IMR-90 (cell line): ENCODE results near the gene ACER1. TPM values are rescaled to one million over a fixed set of nuclear protein-coding genes. Genes with fewer than 3 reads are reported as not detected.

Experiments used
- ATAC-seq: fragments of 200-7000 bp; cut with Tn5 transposase; 2 replicates; pipeline ENCODE4 v1.9.1; 2020; ENCODE audit warnings: low read depth, mild to moderate bottlenecking, moderate library complexity
- BruUV-seq: library from RNA; stranded (reverse); fragments of 400-500 nt; replicated peaks from 2 replicates; lab custom pipeline; 2021; lab: Mats Ljungman, UMichigan
- CTCF ChIA-PET: fragments of 300-600 bp; formaldehyde crosslinking; extraction: SDS; loops from one replicate; lab custom pipeline; 2021; ENCODE audit warnings: antibody characterized with exemption; lab: Yijun Ruan, JAX
- POLR2A ChIA-PET: fragments of 300-600 bp; sonication (Branson Sonifier 250); formaldehyde crosslinking; loops from one replicate; lab custom pipeline; 2022; ENCODE audit warnings: antibody characterized with exemption; ENCODE audit not compliant: unreplicated experiment; lab: Charles Lee
- DNase-seq: peaks from one replicate; pipeline ENCODE4 v3.0.0; 2013
- H2AFZ ChIP-seq: replicated peaks from 2 replicates; pipeline ENCODE3; 2013; ENCODE audit warnings: low read length, mild to moderate bottlenecking; ENCODE audit not compliant: poor library complexity
- H2AK5ac ChIP-seq: 2 replicates; pipeline ENCODE4 v1.6.1; 2013; ENCODE audit warnings: low read depth, low read length, inconsistent platforms
- H2AK9ac ChIP-seq: replicated peaks from 2 replicates; pipeline ENCODE3; 2013; ENCODE audit warnings: mild to moderate bottlenecking, low read depth, low read length, moderate library complexity; ENCODE audit not compliant: poor library complexity
- H2BK120ac ChIP-seq: 2 replicates; pipeline ENCODE4 v1.6.1; 2013; ENCODE audit warnings: low read depth, low read length, inconsistent platforms
- H2BK15ac ChIP-seq: 3 replicates; pipeline ENCODE4 v1.6.1; 2013; ENCODE audit warnings: low read depth, low read length, inconsistent platforms
- H2BK20ac ChIP-seq: 2 replicates; pipeline ENCODE4 v1.6.1; 2013; ENCODE audit warnings: low read depth, mild to moderate bottlenecking, inconsistent platforms, low read length, moderate library complexity
- H2BK5ac ChIP-seq: 2 replicates; pipeline ENCODE4 v1.6.1; 2013; ENCODE audit warnings: mild to moderate bottlenecking, low read depth, low read length, inconsistent platforms; ENCODE audit not compliant: poor library complexity, severe bottlenecking
- H3K14ac ChIP-seq: replicated peaks from 2 replicates; pipeline ENCODE4 v1.6.1; 2013; ENCODE audit warnings: low read depth, low read length, inconsistent platforms
- H3K18ac ChIP-seq: 2 replicates; pipeline ENCODE4 v1.6.1; 2013; ENCODE audit warnings: low read depth, low read length, control low read depth
- H3K23ac ChIP-seq: 2 replicates; pipeline ENCODE4 v1.6.1; 2013; ENCODE audit warnings: low read depth, low read length, inconsistent platforms
- H3K27ac ChIP-seq: 2 replicates; pipeline ENCODE4 v1.5.1; 2013; ENCODE audit warnings: mild to moderate bottlenecking, control low read depth, low read length; ENCODE audit not compliant: insufficient read depth
- H3K27me3 ChIP-seq: 2 replicates; pipeline ENCODE4 v1.6.1; 2013; ENCODE audit warnings: low read length; ENCODE audit not compliant: control insufficient read depth, insufficient read depth
- H3K36me3 ChIP-seq: 2 replicates; pipeline ENCODE4 v1.6.1; 2013; ENCODE audit warnings: low read length, mixed read lengths; ENCODE audit not compliant: control insufficient read depth, insufficient read depth
- H3K4ac ChIP-seq: 2 replicates; pipeline ENCODE4 v1.6.1; 2013; ENCODE audit warnings: low read depth, low read length, inconsistent platforms
- H3K4me1 ChIP-seq: 2 replicates; pipeline ENCODE4 v1.6.1; 2013; ENCODE audit warnings: low read length, mixed read lengths; ENCODE audit not compliant: control insufficient read depth, insufficient read depth
- H3K4me2 ChIP-seq: 2 replicates; pipeline ENCODE4 v1.6.1; 2013; ENCODE audit warnings: low read depth, mild to moderate bottlenecking, control low read depth, low read length, moderate library complexity
- H3K4me3 ChIP-seq: 2 replicates; pipeline ENCODE4 v1.5.1; 2013; ENCODE audit warnings: low read depth, mild to moderate bottlenecking, control low read depth, low read length, moderate library complexity; ENCODE audit not compliant: insufficient read depth
- H3K56ac ChIP-seq: 2 replicates; pipeline ENCODE4 v1.6.1; 2013; ENCODE audit warnings: low read length, inconsistent platforms; ENCODE audit not compliant: insufficient read depth; ENCODE audit errors: extremely low read depth
- H3K79me1 ChIP-seq, 2 experiments: 2 replicates each; pipeline ENCODE4 v1.6.1; 2013; ENCODE audit warnings: low read length in 2 of 2, inconsistent platforms in 1 of 2, low read depth in 1 of 2
- H3K9ac ChIP-seq: 2 replicates; pipeline ENCODE4 v1.6.1; 2013; ENCODE audit warnings: low read depth, low read length, control low read depth
- H3K9me1 ChIP-seq: 2 replicates; pipeline ENCODE4 v1.6.1; 2013; ENCODE audit warnings: low read length, inconsistent platforms; ENCODE audit not compliant: insufficient read depth
- H3K9me3 ChIP-seq: 2 replicates; pipeline ENCODE4 v1.6.1; 2013; ENCODE audit warnings: low read length; ENCODE audit not compliant: control insufficient read depth, insufficient read depth
- H4K20me1 ChIP-seq: 2 replicates; pipeline ENCODE4 v1.6.1; 2013; ENCODE audit warnings: low read length, inconsistent platforms; ENCODE audit not compliant: insufficient read depth
- H4K5ac ChIP-seq: 2 replicates; pipeline ENCODE4 v1.6.1; 2013; ENCODE audit warnings: mild to moderate bottlenecking, low read depth, low read length, control low read depth
- H4K8ac ChIP-seq, 2 experiments: 2 replicates each; pipeline ENCODE4 v1.6.1; 2013; ENCODE audit warnings: low read depth in 2 of 2, low read length in 2 of 2, control low read depth in 1 of 2, inconsistent platforms in 1 of 2
- H4K91ac ChIP-seq: 2 replicates; pipeline ENCODE4 v1.6.1; 2013; ENCODE audit warnings: low read depth, low read length, inconsistent platforms; ENCODE audit not compliant: insufficient read depth
- BHLHE40 ChIP-seq: fragments of 150-350 bp; IDR thresholded peaks from 2 replicates; pipeline ENCODE4 v1.6.1; 2016; ENCODE audit warnings: mild to moderate bottlenecking, low read depth, low read length
- CHD1 ChIP-seq: IDR thresholded peaks from 2 replicates; pipeline ENCODE4 v1.6.1; 2012; ENCODE audit warnings: low read depth, low read length, improper control_type of control experiment
- MXI1 ChIP-seq: IDR thresholded peaks from 2 replicates; pipeline ENCODE4 v1.6.1; 2012; ENCODE audit warnings: low read depth, mild to moderate bottlenecking, low read length, moderate library complexity, borderline replicate concordance
- NFE2L2 ChIP-seq: fragments of 150-350 bp; IDR thresholded peaks from 2 replicates; pipeline ENCODE4 v1.6.1; 2016; ENCODE audit warnings: low read depth, mild to moderate bottlenecking, low read length
- POLR2A ChIP-seq: IDR thresholded peaks from 2 replicates; pipeline ENCODE4 v1.6.1; 2012; ENCODE audit warnings: mild to moderate bottlenecking, low read depth, low read length
- RCOR1 ChIP-seq: IDR thresholded peaks from 2 replicates; pipeline ENCODE4 v1.6.1; 2012; ENCODE audit warnings: mild to moderate bottlenecking, low read length, improper control_type of control experiment; ENCODE audit not compliant: insufficient replicate concordance
- WGBS, 2 experiments: methylation state at CpG; one replicate each; pipeline versions ENCODE4 v1.1.5 to v1.1.7; 2013; ENCODE audit warnings: missing lambda C conversion rate in 2 of 2; ENCODE audit not compliant: insufficient read length in 1 of 2; ENCODE audit errors: extremely low coverage in 2 of 2; 5-methylcytosine and 5-hydroxymethylcytosine counted together
- dilution Hi-C: fragments of 300-500 bp; cut with HindIII; formaldehyde crosslinking; loops from one replicate; pipeline ENCODE4 v1.14.3; 2018; ENCODE audit warnings: low sequenced_read_pairs; ENCODE audit not compliant: unreplicated experiment
- in situ Hi-C: fragments of 300-500 bp; cut with MboI; formaldehyde crosslinking; loops from 3 replicates; pipeline ENCODE4 v1.14.3; 2019; ENCODE audit warnings: low sequenced_read_pairs, inconsistent platforms, mixed read lengths
- intact Hi-C: fragments of 100-400 bp; cut with micrococcal nuclease; formaldehyde crosslinking; loops from 2 replicates; pipeline ENCODE4 v1.10.0; 2022
- polyA plus RNA-seq, 3 experiments: library from polyadenylated mRNA; depleted of rRNA; stranded (reverse); fragments of >200 nt; gene quantifications; 2 replicates each; pipeline ENCODE4 v1.2.3, GENCODE V29; 2012; ENCODE audit warnings: low replicate concordance in 1 of 3
- total RNA-seq: library from RNA; depleted of rRNA; stranded (reverse); fragments of >200 nt; gene quantifications from 2 replicates; pipeline ENCODE4 v1.2.3, GENCODE V29; 2012

The ACER1 gene
- total and polyA plus RNA-seq, 2 of the 4 experiments (the other 2 are of a cell fraction), result not detected

DNA sequence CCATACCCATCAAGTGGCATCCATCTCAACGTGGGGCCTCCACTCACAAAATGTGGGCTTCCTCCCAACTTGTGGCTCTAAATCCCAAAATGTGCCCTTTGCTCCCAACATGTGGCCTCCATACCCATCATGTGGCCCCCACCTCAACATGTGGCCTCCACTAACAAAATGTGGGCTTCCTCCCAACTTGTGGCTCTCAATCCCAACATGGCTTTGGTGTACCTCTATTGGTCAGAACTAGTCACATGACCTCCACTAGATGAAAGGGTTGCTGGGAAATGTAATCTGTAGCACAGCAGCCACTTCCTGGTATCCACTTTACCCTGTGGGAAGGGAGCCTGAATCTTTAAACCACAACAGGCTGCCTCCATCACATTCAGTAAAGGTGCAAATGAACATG lies 10.1 kb upstream of the ACER1 start:
- H4K91ac ChIP-seq, result no peak overlapping the region
- H3K9me3 ChIP-seq, result no peaks in the 10 kb centered on the region
- no TSS peak for BruUV-seq
- 83% methylated on average over 1 of the region's 1 CpG; no CpG with 5 or more reads in 1 of the 2 experiments for WGBS, 2 experiments
- H3K9me1 ChIP-seq, result no peaks in the 10 kb centered on the region
- no peaks in the 10 kb centered on the region for H4K20me1 ChIP-seq
- H3K4me2 ChIP-seq, result no peak overlapping the region
- H2BK15ac ChIP-seq, result no peak overlapping the region
- H3K9ac ChIP-seq, result no peak overlapping the region
- DNase-seq (no peak), ATAC-seq (no peak)
- H4K5ac ChIP-seq, result no peak overlapping the region
- no peak overlapping the region for H2BK5ac ChIP-seq
- no peak overlapping the region for H2BK120ac ChIP-seq
- POLR2A ChIA-PET, result no interaction called here
- H3K79me1 ChIP-seq, result no peaks in the 10 kb centered on the region
- H3K4ac ChIP-seq, result no peak overlapping the region
- H2AFZ ChIP-seq, result peak overlapping the region; percentile 14
- CTCF ChIA-PET, result no interaction called here
- in situ Hi-C loops, result no loop called here
- peaks cover 4% of the 10 kb centered on the region; the same call in 1 of the 2 replicates for H3K27me3 ChIP-seq
- no peak overlapping the region for H3K4me3 ChIP-seq
- no peak overlapping the region for H2BK20ac ChIP-seq
- no peak overlapping the region for H2AK5ac ChIP-seq
- dilution Hi-C loops, result no loop called here
- no peak overlapping the region for H3K18ac ChIP-seq
- no peak overlapping the region for H3K23ac ChIP-seq
- H3K4me1 ChIP-seq, result no peaks in the 10 kb centered on the region
- H3K14ac ChIP-seq, result no peak overlapping the region
- no peak overlapping the region for H3K27ac ChIP-seq
- intact Hi-C loops, result no loop called here
- no peak for TF ChIP-seq MXI1
- TF ChIP-seq NFE2L2, result no peak
- no peak for TF ChIP-seq RCOR1
- TF ChIP-seq CHD1, result no peak
- no peak for TF ChIP-seq BHLHE40
- no peak for TF ChIP-seq POLR2A
- no peaks in the 10 kb centered on the region for H3K36me3 ChIP-seq
- no peak overlapping the region for H4K8ac ChIP-seq
- H3K56ac ChIP-seq, result no peak overlapping the region
- no peak overlapping the region for H2AK9ac ChIP-seq
